Measurements from ENCODE around the gene NUDT19. TPM values are rescaled to one million over a fixed set of nuclear protein-coding genes. Genes with fewer than 3 reads are reported as not detected.

The NUDT19 gene
- total and polyA plus RNA-seq, 9 of the 15 experiments (the other 6 are each of a cell fraction or from before 2014, with no cell fraction given): 9.6 to 38.6 (median 14.4) TPM

DNA sequence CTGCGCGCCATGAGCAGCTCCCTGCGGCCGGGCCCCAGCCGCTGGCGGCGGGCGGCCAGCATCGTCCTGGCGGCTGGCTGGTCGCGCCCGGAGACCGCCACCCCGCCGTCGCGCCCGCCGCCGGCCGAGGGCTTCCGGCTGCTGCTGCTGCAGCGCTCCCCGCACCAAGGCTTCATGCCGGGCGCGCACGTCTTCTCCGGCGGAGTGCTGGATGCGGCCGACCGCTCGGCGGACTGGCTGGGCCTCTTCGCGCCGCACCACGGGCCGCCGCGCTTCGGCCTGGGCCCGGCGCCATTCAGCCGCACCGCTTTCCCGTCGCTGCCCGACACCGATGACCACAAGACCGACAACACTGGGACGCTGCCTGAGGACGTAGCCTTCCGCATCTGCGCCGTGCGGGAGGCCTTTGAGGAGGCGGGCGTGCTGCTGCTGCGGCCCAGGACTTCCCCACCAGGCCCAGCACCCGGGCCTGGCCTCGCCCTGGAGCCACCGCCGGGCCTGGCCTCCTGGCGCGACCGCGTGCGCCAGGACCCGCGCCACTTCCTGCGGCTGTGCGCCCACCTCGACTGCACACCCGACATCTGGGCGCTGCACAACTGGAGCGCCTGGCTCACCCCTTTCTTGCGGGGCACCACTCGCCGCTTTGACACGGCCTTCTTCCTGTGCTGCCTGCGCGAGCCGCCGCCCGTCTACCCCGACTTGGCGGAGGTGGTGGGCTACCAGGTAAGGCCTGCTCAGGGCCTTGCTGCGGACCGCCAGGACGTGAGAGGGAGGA is 518 bp downstream of the NUDT19 start (continued):
- TF ChIP-seq, protein P1, sequence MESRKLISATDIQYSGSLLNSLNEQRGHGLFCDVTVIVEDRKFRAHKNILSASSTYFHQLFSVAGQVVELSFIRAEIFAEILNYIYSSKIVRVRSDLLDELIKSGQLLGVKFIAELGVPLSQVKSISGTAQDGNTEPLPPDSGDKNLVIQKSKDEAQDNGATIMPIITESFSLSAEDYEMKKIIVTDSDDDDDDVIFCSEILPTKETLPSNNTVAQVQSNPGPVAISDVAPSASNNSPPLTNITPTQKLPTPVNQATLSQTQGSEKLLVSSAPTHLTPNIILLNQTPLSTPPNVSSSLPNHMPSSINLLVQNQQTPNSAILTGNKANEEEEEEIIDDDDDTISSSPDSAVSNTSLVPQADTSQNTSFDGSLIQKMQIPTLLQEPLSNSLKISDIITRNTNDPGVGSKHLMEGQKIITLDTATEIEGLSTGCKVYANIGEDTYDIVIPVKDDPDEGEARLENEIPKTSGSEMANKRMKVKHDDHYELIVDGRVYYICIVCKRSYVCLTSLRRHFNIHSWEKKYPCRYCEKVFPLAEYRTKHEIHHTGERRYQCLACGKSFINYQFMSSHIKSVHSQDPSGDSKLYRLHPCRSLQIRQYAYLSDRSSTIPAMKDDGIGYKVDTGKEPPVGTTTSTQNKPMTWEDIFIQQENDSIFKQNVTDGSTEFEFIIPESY (CRISPR knock-in tag; IDR thresholded peaks at IDR 0.05): no peak
- TF ChIP-seq ZKSCAN1 (IDR thresholded peaks at IDR 0.05; ENCODE audit: low read depth, low read length): no peak
- TF ChIP-seq CREM (IDR thresholded peaks at IDR 0.05; ENCODE audit: low read depth): peak; percentile 93
- TF ChIP-seq ZNF696 (CRISPR knock-in tag; conservative IDR thresholded peaks at IDR 0.05): no peak
- TF ChIP-seq KLF13 (tag; IDR thresholded peaks at IDR 0.05; ENCODE audit: borderline replicate concordance, low read depth): 0 out of 2 replicates have a peak, but pooled peaks have one; percentile 33
- TF ChIP-seq, protein P2, sequence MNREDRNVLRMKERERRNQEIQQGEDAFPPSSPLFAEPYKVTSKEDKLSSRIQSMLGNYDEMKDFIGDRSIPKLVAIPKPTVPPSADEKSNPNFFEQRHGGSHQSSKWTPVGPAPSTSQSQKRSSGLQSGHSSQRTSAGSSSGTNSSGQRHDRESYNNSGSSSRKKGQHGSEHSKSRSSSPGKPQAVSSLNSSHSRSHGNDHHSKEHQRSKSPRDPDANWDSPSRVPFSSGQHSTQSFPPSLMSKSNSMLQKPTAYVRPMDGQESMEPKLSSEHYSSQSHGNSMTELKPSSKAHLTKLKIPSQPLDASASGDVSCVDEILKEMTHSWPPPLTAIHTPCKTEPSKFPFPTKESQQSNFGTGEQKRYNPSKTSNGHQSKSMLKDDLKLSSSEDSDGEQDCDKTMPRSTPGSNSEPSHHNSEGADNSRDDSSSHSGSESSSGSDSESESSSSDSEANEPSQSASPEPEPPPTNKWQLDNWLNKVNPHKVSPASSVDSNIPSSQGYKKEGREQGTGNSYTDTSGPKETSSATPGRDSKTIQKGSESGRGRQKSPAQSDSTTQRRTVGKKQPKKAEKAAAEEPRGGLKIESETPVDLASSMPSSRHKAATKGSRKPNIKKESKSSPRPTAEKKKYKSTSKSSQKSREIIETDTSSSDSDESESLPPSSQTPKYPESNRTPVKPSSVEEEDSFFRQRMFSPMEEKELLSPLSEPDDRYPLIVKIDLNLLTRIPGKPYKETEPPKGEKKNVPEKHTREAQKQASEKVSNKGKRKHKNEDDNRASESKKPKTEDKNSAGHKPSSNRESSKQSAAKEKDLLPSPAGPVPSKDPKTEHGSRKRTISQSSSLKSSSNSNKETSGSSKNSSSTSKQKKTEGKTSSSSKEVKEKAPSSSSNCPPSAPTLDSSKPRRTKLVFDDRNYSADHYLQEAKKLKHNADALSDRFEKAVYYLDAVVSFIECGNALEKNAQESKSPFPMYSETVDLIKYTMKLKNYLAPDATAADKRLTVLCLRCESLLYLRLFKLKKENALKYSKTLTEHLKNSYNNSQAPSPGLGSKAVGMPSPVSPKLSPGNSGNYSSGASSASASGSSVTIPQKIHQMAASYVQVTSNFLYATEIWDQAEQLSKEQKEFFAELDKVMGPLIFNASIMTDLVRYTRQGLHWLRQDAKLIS (CRISPR knock-in tag; IDR thresholded peaks at IDR 0.05): no peak; the same call in 1 of the 2 replicates
- peak; percentile 92 for TF ChIP-seq SRSF7 (optimal IDR thresholded peaks at IDR 0.05; ENCODE audit: low read depth, low read length)
- no peak for TF ChIP-seq ASH1L (IDR thresholded peaks at IDR 0.05; ENCODE audit: borderline replicate concordance, low read depth, partially characterized antibody)
- TF ChIP-seq, protein P3, sequence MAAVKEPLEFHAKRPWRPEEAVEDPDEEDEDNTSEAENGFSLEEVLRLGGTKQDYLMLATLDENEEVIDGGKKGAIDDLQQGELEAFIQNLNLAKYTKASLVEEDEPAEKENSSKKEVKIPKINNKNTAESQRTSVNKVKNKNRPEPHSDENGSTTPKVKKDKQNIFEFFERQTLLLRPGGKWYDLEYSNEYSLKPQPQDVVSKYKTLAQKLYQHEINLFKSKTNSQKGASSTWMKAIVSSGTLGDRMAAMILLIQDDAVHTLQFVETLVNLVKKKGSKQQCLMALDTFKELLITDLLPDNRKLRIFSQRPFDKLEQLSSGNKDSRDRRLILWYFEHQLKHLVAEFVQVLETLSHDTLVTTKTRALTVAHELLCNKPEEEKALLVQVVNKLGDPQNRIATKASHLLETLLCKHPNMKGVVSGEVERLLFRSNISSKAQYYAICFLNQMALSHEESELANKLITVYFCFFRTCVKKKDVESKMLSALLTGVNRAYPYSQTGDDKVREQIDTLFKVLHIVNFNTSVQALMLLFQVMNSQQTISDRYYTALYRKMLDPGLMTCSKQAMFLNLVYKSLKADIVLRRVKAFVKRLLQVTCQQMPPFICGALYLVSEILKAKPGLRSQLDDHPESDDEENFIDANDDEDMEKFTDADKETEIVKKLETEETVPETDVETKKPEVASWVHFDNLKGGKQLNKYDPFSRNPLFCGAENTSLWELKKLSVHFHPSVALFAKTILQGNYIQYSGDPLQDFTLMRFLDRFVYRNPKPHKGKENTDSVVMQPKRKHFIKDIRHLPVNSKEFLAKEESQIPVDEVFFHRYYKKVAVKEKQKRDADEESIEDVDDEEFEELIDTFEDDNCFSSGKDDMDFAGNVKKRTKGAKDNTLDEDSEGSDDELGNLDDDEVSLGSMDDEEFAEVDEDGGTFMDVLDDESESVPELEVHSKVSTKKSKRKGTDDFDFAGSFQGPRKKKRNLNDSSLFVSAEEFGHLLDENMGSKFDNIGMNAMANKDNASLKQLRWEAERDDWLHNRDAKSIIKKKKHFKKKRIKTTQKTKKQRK (IDR thresholded peaks at IDR 0.05; ENCODE audit: borderline replicate concordance, low read depth, low read length): no peak
- peak; percentile 31; the same call in 1 of the 2 replicates for TF ChIP-seq CBX1 (IDR thresholded peaks at IDR 0.05; ENCODE audit: low read depth)
- no peak for TF ChIP-seq BACH1 (tag; IDR thresholded peaks at IDR 0.05)
- no peak for TF ChIP-seq MAZ (CRISPR knock-in tag; conservative IDR thresholded peaks at IDR 0.05 in 1 of 2, IDR thresholded peaks at IDR 0.05 in 1 of 2)
- no peak for TF ChIP-seq NCOR1 (IDR thresholded peaks at IDR 0.05)
- no peak for TF ChIP-seq RBM34 (IDR thresholded peaks at IDR 0.05; ENCODE audit: borderline replicate concordance, insufficient read depth, low read length)
- TF ChIP-seq ZNF561 (CRISPR knock-in tag; conservative IDR thresholded peaks at IDR 0.05): no peak
- TF ChIP-seq HLTF (IDR thresholded peaks at IDR 0.05): no peak
- TF ChIP-seq U2AF2 (optimal IDR thresholded peaks at IDR 0.05; ENCODE audit: low read depth, low read length): no peak
- TF ChIP-seq CTBP1 (IDR thresholded peaks at IDR 0.05; ENCODE audit: borderline replicate concordance): peak; percentile 32; the same call in 1 of the 2 replicates

All from K562 (cell line).